ENCODE measurements around the gene SLC6A13. TPM values are rescaled to one million over a fixed set of nuclear protein-coding genes. Genes with fewer than 3 reads are reported as not detected.

SLC6A13 gene
- polyA plus RNA-seq, 1 donor (not counting 4 experiments of a cell fraction or from before 2014, with no cell fraction given): 0.33 TPM

DNA sequence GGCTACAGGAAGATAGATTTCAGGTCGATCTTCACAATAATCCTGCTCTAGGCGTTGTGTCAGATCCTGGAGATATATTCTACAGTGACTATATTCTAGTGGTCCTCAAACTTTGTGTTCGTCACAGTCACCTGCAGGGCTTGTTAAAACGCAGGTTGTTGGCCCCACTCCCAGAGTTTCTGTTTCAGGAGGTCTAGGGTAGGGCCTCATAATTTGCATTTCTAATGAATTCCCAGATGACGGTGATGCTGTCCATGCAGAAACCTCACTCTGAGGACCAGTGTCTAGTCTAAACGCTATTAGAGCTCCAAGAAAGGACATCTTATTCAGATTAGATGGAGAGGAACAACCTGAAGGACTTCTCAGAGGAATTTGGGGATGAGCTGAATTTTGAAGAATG lies 13.2 kb upstream of the SLC6A13 start:
- FAIRE-seq (no peak), DNase-seq (ENCODE audit: low read depth, low spot score) (no peak)
- Histone ChIP-seq H3K9me3 (ENCODE audit: control insufficient read depth, low read depth, low read length) (no peaks in the 10 kb centered on the region), H4K20me1 (ENCODE audit: control insufficient read depth, extremely low read depth, insufficient read depth, low read length) (no peaks in the 10 kb centered on the region), H3K4me3 (ENCODE audit: control insufficient read depth in 2 of 3, extremely low read depth in 1 of 3, insufficient read depth in 2 of 3, low read depth in 1 of 3, low read length in 3 of 3) (no peak overlapping the region), H3K9ac (ENCODE audit: control insufficient read depth, extremely low read depth, insufficient read depth, low read length) (no peak overlapping the region), H3K4me1 (ENCODE audit: control insufficient read depth, extremely low read depth, insufficient read depth, low read length) (no peaks in the 10 kb centered on the region), H3K27ac (ENCODE audit: control insufficient read depth, insufficient read depth, low read length) (no peak overlapping the region), H2AFZ (ENCODE audit: control insufficient read depth, low read length) (no peak overlapping the region), H3K4me2 (ENCODE audit: control insufficient read depth, extremely low read depth, insufficient read depth, low read depth, low read length) (no peak overlapping the region), H3K9me1 (ENCODE audit: control insufficient read depth, extremely low read depth, insufficient read depth, low read length) (no peaks in the 10 kb centered on the region), H3K79me2 (ENCODE audit: control insufficient read depth, insufficient read depth, low read length) (no peaks in the 10 kb centered on the region), H3K36me3 (ENCODE audit: control insufficient read depth in 2 of 2, extremely low read depth in 1 of 2, insufficient read depth in 2 of 2, low read length in 2 of 2) (peaks cover 0 to 2% of the 10 kb centered on the region in 2 experiments), H3K27me3 (ENCODE audit: control insufficient read depth, extremely low read depth, insufficient read depth, low read length) (no peaks in the 10 kb centered on the region)
- no peak for TF ChIP-seq EZH2 (IDR thresholded peaks at IDR 0.05; ENCODE audit: low read length)
- TF ChIP-seq, protein P1, sequence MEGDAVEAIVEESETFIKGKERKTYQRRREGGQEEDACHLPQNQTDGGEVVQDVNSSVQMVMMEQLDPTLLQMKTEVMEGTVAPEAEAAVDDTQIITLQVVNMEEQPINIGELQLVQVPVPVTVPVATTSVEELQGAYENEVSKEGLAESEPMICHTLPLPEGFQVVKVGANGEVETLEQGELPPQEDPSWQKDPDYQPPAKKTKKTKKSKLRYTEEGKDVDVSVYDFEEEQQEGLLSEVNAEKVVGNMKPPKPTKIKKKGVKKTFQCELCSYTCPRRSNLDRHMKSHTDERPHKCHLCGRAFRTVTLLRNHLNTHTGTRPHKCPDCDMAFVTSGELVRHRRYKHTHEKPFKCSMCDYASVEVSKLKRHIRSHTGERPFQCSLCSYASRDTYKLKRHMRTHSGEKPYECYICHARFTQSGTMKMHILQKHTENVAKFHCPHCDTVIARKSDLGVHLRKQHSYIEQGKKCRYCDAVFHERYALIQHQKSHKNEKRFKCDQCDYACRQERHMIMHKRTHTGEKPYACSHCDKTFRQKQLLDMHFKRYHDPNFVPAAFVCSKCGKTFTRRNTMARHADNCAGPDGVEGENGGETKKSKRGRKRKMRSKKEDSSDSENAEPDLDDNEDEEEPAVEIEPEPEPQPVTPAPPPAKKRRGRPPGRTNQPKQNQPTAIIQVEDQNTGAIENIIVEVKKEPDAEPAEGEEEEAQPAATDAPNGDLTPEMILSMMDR (optimal IDR thresholded peaks at IDR 0.05 in 1 of 3, IDR thresholded peaks at IDR 0.05 in 1 of 3, conservative IDR thresholded peaks at IDR 0.05 in 1 of 3; ENCODE audit: extremely low read depth in 1 of 3, insufficient read depth in 2 of 3, low read length in 3 of 3): no peak
- dilution Hi-C loops (cut with MboI; ENCODE audit: extremely low pct_ligation_motif_present, low sequenced_read_pairs): no loop called here

DNA sequence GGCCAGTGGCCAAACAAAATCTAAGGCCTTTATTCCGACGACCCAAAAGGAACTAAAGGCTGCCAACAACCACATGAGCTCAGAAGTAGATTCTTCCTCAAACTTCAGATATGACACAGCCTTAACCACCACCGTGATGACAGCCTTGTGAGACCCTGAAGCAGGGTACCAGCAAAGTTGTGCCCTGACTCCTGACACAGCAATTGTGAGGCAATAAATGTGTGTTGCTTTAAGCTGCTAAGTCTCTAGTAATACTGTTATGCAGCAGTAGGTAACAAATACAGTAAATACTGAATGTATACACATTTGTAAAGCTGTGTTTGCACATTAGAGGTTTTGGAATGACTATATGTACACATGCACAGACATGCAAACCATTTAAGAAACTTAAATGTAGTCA lies 10.7 kb upstream of the SLC6A13 start:
- no peak for DNase-seq (ENCODE audit: low read depth, low spot score)
- no peaks in the 10 kb centered on the region for H3K4me1 ChIP-seq (ENCODE audit: control insufficient read depth, extremely low read depth, insufficient read depth, low read length)
- dilution Hi-C loops (cut with MboI; ENCODE audit: extremely low pct_ligation_motif_present, low sequenced_read_pairs): no loop called here
- no peaks in the 10 kb centered on the region for H4K20me1 ChIP-seq (ENCODE audit: control insufficient read depth, extremely low read depth, insufficient read depth, low read length)
- TF ChIP-seq, protein P1 (optimal IDR thresholded peaks at IDR 0.05 in 1 of 3, IDR thresholded peaks at IDR 0.05 in 1 of 3, conservative IDR thresholded peaks at IDR 0.05 in 1 of 3; ENCODE audit: extremely low read depth in 1 of 3, insufficient read depth in 2 of 3, low read length in 3 of 3): no peak
- TF ChIP-seq EZH2 (IDR thresholded peaks at IDR 0.05; ENCODE audit: low read length): no peak
- no peak overlapping the region for H3K9ac ChIP-seq (ENCODE audit: control insufficient read depth, extremely low read depth, insufficient read depth, low read length)
- peaks cover 3% of the 10 kb centered on the region for H3K27me3 ChIP-seq (ENCODE audit: control insufficient read depth, extremely low read depth, insufficient read depth, low read length)
- H3K36me3 ChIP-seq (ENCODE audit: control insufficient read depth in 2 of 2, extremely low read depth in 1 of 2, insufficient read depth in 2 of 2, low read length in 2 of 2): no peaks in the 10 kb centered on the region
- no peaks in the 10 kb centered on the region for H3K9me1 ChIP-seq (ENCODE audit: control insufficient read depth, extremely low read depth, insufficient read depth, low read length)
- H2AFZ ChIP-seq (ENCODE audit: control insufficient read depth, low read length): no peak overlapping the region
- H3K79me2 ChIP-seq (ENCODE audit: control insufficient read depth, insufficient read depth, low read length): no peaks in the 10 kb centered on the region
- H3K9me3 ChIP-seq (ENCODE audit: control insufficient read depth, low read depth, low read length): no peaks in the 10 kb centered on the region
- H3K27ac ChIP-seq (ENCODE audit: control insufficient read depth, insufficient read depth, low read length): no peak overlapping the region
- no peak overlapping the region for H3K4me2 ChIP-seq (ENCODE audit: control insufficient read depth, extremely low read depth, insufficient read depth, low read depth, low read length)
- H3K4me3 ChIP-seq (ENCODE audit: control insufficient read depth in 2 of 3, extremely low read depth in 1 of 3, insufficient read depth in 2 of 3, low read depth in 1 of 3, low read length in 3 of 3): no peak overlapping the region
- FAIRE-seq: no peak

All from keratinocyte (primary cell).